Activated T-cell treated with anti-CD3 and anti-CD28 coated beads, Interleukin-2, amount 50 U/mL, for 1 hour (primary cell): ENCODE results near the gene PRLR.
"Not testable (repeated sequence)": the region's sequence is repeated elsewhere in the genome, so short reads cannot be mapped to it uniquely, and the experiment has no call there.

Source experiments
- DNase-seq: peaks from one replicate; pipeline ENCODE4 v3.0.0-alpha.2; 2020

PRLR gene

GRCh38 chr5:35194635-35195471, 35.4 kb downstream of the PRLR start:
- DNase-seq, result no peak

- DNase-seq, result no peak
Observed at GRCh38 chr5:35192506-35192905, 37.8 kb downstream of the PRLR start.

- DNase-seq, result not testable (repeated sequence)
Observed at GRCh38 chr5:35189801-35190200, 40.5 kb downstream of the PRLR start.

- no peak for DNase-seq
Observed at GRCh38 chr5:35188031-35188457, 42.2 kb downstream of the PRLR start.

GRCh38 chr5:35187621-35188020, 42.7 kb downstream of the PRLR start:
- not testable (repeated sequence) for DNase-seq

GRCh38 chr5:35186749-35187148, 43.5 kb downstream of the PRLR start:
- DNase-seq, result no peak

GRCh38 chr5:35185518-35185917, 44.8 kb downstream of the PRLR start:
- no peak for DNase-seq

- DNase-seq, result no peak
Observed at GRCh38 chr5:35183556-35183955, 46.7 kb downstream of the PRLR start.

- no peak for DNase-seq
Observed at GRCh38 chr5:35182910-35183535, 47.3 kb downstream of the PRLR start.

- DNase-seq, result no peak
Observed at GRCh38 chr5:35182486-35182885, 47.8 kb downstream of the PRLR start.

- DNase-seq, result no peak
Observed at GRCh38 chr5:35180046-35180445, 50.2 kb downstream of the PRLR start.

GRCh38 chr5:35177783-35178182, 52.5 kb downstream of the PRLR start:
- no peak for DNase-seq

- no peak for DNase-seq
Observed at GRCh38 chr5:35172533-35172932, 57.8 kb downstream of the PRLR start.

GRCh38 chr5:35171991-35172390, 58.3 kb downstream of the PRLR start:
- DNase-seq, result no peak

- DNase-seq, result no peak
Observed at GRCh38 chr5:35171078-35171477, 59.2 kb downstream of the PRLR start.

GRCh38 chr5:35166043-35166442, 64.2 kb downstream of the PRLR start:
- no peak for DNase-seq

- DNase-seq, result no peak
Observed at GRCh38 chr5:35164860-35165542, 65.3 kb downstream of the PRLR start.

GRCh38 chr5:35163710-35164033, 66.6 kb downstream of the PRLR start:
- no peak for DNase-seq

GRCh38 chr5:35162848-35163709, 67.2 kb downstream of the PRLR start:
- no peak for DNase-seq

- DNase-seq, result no peak
Observed at GRCh38 chr5:35161652-35162273, 68.5 kb downstream of the PRLR start.

GRCh38 chr5:35160486-35161116, 69.7 kb downstream of the PRLR start:
- no peak for DNase-seq

- DNase-seq, result no peak
Observed at GRCh38 chr5:35159370-35159742, 70.9 kb downstream of the PRLR start.
